DMS153 (cell line): ENCODE measurements around the gene DAZAP1.
"Not testable (repeated sequence)": the region's sequence is repeated elsewhere in the genome, so short reads cannot be mapped to it uniquely, and the experiment has no call there.

ENCODE experiments used
- DNase-seq: peaks from one replicate; lab custom pipeline; 2025; lab: John Stamatoyannopoulos, UW

The DAZAP1 gene

DNA sequence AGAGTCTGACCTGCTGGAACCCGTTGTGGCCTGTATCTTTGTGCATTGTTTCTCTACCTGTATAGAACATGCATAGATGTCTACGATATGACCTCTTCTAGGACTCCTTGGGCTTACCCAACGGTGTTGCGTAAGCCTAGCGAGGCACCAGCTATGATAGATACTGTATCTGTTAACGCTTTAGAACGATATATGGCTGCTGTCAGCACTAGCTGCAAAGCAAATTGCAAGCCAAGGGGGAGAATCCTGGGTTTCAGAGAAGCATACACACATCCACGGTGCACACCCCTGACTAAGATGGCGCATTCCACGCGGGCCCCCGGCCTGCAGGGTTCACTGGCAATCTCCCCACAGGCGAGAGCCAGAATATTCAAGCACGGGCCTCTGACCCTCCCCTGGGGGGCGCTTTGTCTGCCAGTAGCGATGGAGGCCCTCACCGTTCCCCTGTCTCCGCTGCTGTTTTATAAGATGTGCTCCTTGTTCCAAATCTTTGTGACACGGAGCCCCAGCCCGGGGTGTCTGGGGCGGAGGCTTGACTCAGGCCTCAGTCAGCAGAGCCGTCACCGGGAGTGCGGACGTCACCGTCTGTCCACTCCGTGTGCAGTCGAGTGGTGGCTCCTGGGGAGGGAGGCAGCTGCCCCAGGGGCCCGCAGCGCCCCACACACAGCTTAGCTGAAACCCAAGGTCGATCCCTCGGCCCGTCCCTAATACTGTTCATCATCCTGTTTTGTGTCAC is 17.9 kb downstream of the DAZAP1 start:
- DNase-seq = no peak

DNA sequence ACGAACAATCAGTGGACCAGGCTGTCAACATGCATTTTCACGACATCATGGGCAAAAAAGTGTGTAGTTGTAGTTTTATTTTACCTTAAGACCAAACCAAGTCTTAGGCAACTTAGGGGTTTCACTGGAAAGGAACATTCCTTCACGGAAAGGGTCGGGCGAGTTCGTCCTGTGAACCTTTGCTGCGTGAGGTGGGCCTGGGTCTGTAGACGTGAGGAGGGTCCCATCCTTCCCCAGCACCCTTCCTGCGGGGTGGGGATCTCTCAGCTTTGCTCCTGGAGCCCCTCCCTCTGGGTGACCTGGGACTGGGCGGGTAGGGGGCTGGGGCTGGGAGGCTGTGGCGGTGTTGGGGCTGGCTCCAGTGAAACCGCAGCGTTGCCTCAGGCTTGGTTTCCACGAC is 18.5 kb downstream of the DAZAP1 start:
- DNase-seq = no peak

DNA sequence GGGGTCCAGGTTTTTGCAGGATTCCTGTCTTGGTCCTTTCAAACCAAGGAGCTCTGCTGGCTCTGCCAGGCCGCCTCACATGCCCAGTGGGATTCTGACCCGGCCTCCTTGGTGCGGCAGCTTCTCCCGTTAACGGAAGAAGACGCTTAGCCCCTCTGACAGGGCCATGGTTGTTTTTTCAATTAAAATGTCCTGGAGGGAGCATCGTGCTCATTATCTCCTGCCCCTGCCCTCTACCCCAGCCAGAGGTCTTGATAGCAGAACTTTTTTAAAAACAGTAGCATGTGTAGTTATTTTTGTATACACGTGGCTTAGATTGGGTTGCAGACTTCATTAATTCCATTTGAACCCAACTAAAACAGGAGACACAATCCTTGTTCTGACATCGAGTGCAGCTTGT is 19.4 kb downstream of the DAZAP1 start:
- no peak for DNase-seq

DNA sequence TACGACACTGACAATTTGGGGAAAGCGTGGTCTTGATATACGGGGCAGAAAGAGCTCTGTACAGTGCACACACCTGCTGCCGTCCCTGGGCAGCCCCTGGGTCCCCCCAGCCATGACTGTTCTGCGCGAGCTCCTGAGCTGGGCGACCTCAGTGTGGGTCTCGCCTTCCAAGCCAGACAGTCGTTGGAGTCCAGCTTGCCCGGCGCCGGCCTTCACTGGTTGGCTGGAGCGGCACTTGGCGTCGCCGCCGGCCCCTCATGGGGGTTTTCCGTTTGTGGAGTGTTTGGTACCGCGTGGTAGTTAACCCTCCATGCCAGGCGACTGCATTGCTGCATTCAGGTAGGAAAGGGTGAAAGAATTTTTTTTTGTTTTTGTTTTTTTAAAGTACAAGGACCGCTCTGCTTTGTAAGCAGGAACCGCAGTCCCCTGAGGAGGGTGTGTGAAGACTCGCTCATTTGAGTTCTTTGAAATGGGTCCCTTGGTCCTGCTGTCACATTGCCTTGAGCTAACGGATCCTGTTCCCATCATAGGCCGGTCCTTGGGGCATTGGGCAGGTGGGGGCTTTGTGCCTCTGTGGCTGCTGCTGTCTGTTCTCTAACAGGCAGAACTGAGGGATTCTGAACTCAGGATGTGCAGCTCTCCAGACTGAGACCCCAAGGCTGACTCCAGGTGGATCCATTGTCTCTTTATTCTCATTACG is 20.0 kb downstream of the DAZAP1 start:
- no peak for DNase-seq

DNA sequence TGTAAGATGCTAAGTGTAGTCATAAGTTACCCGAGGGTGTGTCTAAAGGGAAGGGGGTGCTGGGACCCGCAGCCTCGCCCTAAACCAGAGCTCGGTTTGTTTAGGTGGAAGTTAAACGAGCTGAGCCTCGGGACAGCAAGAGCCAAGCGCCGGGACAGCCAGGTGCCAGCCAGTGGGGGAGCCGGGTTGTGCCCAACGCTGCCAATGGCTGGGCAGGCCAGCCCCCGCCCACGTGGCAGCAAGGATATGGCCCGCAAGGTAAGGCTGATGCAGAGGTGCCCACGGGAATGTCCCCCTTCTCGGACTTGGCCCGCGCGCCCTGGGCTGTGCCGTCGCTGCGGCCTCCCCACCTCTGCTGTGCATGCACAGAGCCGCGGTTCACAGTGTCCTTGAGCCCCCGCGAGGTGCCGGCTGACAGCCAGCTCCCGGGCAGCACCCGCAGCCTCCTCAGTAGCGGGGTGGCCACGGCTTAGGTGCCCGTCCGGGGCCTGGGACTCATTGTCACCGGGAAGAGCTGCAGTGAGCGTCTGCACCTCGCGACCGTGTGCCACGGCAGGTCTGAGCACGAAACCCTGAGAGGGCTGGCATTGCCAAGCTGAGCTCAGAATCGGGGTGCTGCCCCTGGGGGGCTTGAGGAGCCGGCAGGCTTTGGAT is 21.5 kb downstream of the DAZAP1 start:
- no peak for DNase-seq

DNA sequence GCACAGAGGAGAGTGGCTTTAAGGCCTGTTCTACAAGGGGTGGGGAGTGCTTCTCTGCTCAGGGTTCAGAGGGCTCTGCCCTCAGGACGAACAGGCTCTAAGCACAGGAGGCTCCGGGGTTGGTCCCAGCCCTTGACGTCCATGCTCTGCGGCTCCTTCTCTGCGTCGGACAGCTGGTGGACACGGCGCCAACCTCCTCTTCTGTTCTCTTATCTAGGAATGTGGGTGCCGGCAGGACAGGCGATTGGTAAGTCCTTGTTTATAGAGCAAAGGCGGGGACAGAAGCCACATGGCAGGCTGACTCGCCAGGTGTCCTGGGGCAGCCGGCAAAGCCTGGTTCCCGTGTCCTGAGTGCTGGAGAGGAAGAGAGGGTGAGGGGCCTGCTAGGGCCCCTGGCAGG is 22.4 kb downstream of the DAZAP1 start:
- DNase-seq = no peak

DNA sequence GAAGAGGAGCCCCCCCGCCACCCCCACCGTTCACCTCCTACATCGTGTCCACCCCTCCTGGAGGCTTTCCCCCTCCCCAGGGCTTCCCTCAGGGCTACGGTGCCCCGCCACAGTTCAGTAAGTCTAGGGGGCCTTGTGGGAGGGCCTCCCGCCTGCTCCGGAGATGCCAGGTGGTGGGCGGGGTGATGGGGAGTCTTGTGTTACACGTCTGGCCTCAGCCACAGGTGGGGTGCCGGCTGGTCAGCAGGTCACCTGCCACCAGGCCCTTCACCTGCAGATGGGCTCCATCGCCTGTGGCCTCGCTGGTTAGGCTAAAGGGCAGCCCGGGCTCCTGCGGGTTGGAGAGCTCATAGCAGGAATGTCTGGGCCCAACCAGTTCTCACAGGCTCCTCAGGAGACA is 22.9 kb downstream of the DAZAP1 start:
- no peak for DNase-seq

DNA sequence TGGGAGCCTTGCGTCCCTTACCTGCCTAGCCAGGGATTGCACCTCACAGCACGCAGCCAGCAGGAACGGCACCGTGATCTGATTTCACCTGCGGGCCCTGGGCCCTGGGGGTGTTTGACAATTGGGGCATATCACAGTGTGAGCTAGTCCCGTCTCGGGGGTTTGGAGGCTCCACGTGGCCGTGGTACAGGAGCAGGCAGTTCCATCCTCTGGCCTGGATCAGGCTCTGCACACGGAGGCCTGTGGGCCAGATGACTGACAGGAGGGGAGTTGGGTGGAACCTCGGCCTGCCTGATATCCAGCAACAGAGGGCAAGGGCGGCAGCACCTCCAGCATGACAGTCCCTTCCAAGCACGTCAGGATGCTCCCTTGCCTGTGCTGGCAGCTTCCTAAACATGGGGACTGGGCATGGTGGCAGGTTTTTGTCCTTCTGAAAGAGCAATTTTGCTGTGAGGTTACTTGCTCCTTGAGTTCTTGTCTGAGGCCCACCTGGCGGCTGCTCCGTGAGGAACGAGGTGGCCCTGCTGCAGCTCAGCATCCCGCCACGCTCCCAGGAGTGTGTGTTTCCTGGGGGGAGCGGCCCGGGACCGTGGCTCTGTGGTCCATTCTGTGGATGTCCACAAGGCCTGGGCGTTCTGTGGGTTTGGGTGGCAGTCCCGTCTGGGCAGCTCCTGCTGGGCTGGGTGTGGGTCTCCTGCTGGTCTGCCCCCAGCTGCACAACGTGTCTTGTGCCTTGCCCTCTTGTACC is 24.5 kb downstream of the DAZAP1 start:
- no peak for DNase-seq

DNA sequence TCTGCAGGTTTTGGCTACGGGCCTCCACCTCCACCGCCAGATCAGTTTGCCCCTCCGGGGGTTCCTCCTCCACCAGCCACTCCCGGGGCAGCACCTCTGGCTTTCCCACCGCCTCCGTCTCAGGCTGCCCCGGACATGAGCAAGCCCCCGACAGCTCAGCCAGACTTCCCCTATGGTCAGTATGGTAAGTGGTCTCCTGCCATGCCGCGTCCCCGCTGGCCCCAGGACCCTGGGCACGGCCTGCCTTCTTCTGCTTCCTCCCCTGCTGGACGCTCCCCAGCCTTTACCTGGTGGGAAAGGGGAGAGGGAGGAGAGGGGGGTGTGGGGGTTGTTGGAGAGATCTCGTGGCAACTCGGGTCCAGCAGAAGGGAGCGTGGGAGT is 25.1 kb downstream of the DAZAP1 start:
- DNase-seq = no peak

DNA sequence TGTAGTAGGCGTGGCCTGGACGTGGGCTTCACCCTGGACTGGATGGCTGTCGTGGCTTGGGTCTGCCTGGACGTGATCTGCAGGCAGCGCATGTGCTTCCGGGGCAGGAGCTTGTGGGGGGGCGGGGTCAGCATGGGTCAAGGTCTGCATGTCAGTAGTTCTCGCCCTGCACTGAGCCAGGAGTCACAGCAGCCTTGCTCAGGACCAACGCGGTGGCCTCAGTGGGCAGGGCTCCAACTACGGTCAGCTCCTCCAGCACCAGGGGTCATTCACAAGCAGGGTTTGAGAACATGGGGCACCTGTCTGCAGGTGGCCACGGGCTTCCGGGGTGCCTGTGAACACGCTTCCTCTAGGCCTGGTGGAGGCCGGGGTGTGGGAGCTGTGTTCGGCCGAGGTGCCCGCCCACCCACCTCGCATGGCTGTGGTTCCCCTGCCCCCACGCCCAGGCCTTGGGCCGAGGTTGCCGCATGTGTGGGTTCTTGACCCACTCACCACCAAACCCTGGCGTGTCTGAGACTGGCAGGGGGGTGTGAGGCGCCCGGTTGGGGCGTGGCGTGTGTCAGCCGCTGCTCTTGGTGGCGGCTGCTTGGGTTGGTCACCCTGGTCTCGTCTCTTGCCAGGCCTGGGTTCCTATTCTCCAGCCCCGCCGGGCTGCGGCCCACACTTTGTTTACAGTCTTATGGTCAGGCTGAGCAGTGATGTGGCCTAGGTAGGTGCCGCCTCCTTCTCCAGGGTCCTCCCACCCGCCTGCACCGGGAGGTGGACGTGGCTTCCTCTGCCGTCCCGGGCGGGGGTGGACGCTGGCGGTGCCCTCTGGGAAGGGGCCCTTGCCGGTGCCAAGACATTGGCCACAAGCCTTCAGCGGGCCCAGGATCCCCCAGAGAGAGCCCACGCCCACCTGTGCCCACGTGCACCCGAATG is 26.0 kb downstream of the DAZAP1 start:
- DNase-seq = no peak

DNA sequence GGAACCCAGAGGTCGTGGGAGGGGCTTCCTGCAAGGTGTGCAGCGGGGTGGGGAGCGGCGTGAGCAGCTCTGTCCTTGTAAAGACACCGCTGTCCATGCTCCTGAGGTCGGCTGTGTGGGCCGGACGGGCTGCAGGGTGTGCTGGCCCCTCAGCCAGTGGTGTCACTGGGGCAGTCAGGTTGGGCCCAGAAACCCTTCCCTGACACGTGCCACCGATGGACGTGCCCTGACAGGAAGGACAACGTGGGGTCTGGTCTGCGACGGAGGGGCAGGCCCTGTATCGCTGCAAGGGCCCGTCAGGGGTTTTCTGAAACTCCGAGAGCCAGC is 26.6 kb downstream of the DAZAP1 start:
- no peak for DNase-seq

DNA sequence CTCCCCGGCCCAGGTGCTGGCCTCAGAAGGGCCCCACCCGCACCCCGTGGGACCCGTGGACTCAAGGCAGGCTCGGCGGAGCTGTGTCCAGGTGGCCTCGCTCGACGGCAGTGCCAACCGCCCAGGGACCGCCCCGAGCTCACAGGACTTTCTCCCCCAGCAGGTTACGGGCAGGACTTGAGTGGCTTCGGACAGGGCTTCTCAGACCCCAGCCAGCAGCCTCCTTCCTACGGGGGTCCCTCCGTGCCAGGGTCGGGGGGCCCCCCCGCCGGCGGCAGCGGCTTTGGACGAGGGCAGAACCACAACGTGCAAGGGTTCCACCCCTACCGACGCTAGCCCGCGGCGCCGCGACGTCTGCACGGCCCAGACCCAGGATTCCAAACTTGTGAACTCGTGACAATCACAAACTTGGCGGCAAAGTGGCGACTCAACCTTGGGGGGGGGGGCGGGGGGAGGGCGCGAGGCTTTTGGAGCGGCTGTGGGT is 27.2 kb downstream of the DAZAP1 start:
- no peak for DNase-seq

DNA sequence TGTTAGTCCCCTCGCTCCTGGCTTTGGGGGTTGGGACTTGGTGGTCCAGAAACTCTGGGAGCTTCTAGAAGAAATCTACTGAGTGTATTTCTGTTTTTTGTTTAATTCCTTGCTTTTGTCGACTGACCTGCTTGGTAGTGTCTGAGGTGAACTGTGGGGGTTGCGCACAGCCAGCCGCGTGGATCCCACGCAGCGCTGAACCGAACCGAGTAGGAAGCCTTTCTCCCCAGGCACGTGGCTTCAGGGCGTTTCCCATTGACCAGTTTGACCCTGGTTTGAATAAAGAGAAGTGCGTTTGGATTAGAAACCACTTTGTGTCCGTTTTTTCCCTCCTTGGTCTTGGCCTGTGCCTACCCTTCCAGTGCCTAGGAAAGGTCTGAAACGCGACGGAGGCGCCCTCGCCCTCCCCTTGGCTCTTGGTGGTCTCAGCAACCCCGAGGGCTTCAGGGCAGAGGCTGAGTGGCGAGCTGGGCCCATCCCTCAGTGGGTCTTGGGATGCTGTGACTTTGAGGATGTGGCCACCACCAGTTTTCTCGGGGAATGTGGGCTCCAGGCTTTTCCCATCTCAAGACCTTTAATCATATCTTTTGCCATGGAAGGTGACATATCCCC is 28.1 kb downstream of the DAZAP1 start:
- DNase-seq = no peak

DNA sequence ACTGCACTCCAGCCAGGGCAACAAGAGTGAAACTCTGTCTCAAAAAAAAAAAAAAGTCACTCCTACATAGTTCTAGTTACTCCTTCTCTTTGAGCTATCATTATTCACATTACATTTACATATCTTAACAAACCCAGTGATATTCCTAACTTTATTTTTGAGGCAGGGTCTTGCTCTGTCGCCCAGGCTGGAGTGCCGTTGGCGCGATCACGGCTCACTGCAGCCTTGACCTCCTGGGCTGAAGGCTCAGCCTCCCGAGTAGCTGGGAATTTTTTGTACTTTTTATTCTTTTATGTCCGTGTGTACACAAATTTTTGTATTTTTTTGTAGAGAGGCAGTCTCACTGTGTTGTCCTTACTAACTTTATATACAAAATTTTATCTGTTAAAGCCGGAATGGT is 30.2 kb downstream of the DAZAP1 start:
- no peak for DNase-seq

DNA sequence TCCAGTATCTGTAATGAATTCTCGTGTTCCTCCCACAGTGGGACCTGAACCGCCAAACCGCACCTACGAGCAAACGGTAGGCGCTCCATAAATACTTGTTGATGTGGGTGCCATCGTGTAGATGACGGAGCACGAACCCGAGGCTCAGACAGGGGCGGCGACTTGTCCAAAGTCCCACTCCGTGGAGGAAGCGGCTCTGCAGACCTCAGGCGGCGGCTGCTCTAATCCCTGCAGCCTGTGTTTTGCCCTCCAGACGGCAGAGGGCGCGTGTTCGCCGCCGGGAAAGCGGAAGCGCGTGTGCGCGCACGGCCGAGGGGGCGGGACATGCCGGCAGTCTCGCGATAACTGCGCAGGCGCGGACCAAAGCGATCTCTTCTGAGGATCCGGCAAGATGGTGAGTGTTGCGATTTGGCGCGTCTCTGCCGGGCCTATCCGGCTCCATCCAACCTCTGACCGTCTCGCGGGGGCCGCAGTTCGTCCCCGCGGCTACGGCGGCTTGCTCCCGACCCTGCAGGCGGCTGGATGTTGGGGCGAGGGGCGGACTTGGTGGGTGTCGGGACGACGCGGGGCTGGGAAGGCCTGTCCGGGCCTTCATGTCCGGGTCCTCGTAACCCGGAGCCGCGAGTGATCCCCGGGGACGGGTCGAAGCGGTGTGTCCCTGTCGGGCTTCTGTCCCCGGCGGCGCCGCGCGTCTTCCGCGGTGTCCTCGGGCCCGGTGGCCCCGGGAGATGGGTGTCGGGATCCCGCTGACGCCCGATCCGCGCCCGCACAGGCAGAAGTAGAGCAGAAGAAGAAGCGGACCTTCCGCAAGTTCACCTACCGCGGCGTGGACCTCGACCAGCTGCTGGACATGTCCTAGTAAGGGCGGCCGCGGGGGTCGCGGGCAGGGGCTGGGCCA is 30.9 kb downstream of the DAZAP1 start, which contains the start of gene RPS15:
TSS of gene RPS15 (plus strand) at position 362 of the 898 bp plus-strand sequence. CDS start at position 392, 30 bp downstream.
- peak; percentile 54 for DNase-seq

DNA sequence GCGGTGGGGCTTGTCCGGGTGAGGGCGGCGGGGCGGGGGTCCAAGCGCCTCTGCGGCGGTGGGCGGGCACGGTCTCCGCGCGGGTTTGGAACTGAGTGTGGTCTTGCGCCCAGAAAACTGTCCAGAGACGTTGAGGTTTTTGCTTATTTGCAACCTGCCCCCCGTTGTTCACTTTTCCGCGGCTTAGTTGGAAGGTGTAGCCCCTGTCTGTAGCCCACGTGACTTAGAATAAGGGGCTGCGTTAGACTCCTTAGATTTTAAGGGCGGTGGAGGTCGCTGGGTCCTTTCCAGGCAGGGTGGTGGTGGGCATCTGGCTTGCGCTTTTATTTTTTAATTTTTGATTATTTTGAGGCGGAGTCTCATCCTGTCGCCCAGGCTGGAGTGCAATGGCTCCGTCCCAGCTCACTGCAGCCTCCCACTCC is 31.6 kb downstream of the DAZAP1 start:
- no peak for DNase-seq

DNA sequence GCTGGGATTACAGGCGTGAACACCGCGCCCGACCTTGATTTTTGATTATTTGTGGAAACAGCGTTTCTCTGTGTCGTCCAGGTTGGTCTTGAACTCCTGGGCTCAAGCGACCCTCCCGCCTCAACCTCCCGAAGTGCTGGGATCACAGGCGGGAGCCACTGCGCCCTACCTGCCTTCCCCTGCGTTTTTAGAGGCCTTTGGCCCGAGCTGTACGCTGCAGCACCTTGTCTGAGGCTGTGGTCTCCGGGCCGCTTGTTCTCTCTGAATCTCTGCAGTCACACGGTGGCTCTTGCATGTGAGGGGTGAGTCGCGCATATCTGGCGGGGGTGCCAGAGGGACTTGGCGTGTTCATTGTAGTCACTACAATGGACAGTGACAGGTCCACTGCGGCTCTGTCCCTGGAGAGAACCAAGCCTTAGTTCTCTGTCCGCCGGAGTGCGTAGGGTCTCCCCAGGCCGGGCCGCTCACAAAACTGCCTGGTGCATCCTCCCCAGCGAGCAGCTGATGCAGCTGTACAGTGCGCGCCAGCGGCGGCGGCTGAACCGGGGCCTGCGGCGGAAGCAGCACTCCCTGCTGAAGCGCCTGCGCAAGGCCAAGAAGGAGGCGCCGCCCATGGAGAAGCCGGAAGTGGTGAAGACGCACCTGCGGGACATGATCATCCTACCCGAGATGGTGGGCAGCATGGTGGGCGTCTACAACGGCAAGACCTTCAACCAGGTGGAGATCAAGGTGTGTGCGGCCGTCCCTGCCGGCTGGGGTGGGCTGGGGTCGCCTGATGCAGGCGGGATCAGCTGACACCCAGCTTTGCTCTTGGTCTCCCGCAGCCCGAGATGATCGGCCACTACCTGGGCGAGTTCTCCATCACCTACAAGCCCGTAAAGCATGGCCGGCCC is 32.4 kb downstream of the DAZAP1 start:
- not testable (repeated sequence) for DNase-seq

DNA sequence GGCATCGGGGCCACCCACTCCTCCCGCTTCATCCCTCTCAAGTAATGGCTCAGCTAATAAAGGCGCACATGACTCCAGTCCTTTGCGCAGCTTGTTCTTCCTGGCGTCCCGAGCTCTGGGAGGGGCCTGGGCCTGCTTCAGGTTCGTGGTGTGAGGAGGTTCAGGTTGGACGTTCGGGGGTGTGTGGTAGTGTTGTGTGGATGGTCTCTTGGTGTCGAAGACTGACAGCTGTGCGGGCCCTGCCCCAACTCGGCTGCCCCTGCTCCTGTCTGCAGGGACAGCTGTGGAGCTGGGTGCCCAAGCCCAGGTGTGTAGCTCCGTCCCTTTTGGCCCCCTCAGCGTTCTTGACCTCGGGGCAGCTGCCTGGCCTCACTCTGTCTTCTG is 33.0 kb downstream of the DAZAP1 start:
- no peak for DNase-seq

DNA sequence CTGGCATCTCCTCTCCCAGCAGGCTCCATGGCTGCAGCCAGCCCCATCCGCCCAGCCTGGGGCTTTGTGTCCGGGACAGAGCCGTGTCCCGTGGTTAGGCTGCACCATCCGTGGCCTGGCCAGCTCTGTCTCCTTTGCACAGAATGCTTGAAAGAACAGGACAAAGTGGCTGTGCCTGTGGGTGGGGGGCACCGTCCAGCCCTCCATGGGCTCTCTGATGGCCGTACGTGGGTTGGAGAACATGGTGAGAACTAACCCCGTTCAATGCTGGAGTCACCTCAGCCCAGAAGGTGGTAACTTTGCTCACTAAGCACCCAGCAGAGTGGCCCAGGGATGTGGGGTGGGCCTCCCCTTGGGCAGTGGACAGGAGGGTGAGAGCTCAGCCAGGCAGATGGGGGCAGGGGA is 33.6 kb downstream of the DAZAP1 start:
- DNase-seq = no peak
